Endothelial cell of umbilical vein (primary cell): ENCODE results near the gene KAZN.

Experiments
- TF ChIP-seq, protein P1 (sequence below): IDR thresholded peaks from 2 replicates; pipeline ENCODE4 v1.6.1; 2011; ENCODE audit not compliant: insufficient read depth, insufficient read length
- TF ChIP-seq, protein P2 (sequence below), 2 donors: IDR thresholded peaks; 1 replicate in 1 of 2; 2 replicates in 1 of 2; pipeline ENCODE4 v1.5.1; 2011; ENCODE audit warnings: low read length in 2 of 2, mild to moderate bottlenecking in 2 of 2, moderate library complexity in 2 of 2, control low read depth in 1 of 2, inconsistent platforms in 1 of 2, low read depth in 1 of 2; ENCODE audit not compliant: insufficient read depth in 1 of 2; ENCODE audit errors: extremely low read depth in 1 of 2

DNA sequence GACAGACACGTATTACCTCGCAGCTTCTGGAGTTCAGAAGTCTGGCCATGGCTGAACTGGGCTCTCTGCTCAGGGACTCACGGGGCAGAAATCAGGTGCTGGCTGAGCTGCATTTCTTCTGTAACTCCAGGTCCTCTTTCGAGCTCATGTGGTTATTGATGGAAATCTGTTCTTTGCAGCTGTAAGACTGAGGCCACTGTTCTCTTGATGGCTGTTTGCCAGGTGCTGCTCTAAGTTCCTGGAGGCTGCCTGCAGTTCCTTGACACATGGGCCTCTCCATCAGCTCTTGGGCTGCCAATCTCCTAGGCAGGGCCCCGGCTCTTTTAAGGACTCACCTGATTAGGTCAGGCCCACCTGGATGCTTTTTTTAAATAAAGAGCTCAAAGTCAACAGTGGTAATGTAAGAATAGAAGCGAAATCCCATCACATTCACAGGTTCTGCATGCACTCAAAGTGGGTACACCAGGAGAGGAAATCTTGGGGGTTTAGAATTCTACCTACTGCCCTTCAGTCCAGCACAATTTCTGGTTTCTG lies 139.1 kb downstream of the KAZN start:
- TF ChIP-seq, protein P1, sequence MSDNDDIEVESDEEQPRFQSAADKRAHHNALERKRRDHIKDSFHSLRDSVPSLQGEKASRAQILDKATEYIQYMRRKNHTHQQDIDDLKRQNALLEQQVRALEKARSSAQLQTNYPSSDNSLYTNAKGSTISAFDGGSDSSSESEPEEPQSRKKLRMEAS, result no peak
- TF ChIP-seq, protein P2, sequence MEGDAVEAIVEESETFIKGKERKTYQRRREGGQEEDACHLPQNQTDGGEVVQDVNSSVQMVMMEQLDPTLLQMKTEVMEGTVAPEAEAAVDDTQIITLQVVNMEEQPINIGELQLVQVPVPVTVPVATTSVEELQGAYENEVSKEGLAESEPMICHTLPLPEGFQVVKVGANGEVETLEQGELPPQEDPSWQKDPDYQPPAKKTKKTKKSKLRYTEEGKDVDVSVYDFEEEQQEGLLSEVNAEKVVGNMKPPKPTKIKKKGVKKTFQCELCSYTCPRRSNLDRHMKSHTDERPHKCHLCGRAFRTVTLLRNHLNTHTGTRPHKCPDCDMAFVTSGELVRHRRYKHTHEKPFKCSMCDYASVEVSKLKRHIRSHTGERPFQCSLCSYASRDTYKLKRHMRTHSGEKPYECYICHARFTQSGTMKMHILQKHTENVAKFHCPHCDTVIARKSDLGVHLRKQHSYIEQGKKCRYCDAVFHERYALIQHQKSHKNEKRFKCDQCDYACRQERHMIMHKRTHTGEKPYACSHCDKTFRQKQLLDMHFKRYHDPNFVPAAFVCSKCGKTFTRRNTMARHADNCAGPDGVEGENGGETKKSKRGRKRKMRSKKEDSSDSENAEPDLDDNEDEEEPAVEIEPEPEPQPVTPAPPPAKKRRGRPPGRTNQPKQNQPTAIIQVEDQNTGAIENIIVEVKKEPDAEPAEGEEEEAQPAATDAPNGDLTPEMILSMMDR (IDR thresholded peaks at IDR 0.05; ENCODE audit: extremely low read depth in 1 of 2, insufficient read depth in 1 of 2, low read depth in 1 of 2, low read length in 2 of 2), result no peak
